ENCODE data around the gene DEFB108B.
"Not testable (repeated sequence)": the region's sequence is repeated elsewhere in the genome, so short reads cannot be mapped to it uniquely, and the experiment has no call there.

The DEFB108B gene

GRCh38 chr11:71832811-71833210 lies at the start of gene DEFB108B:
Gene DEFB108B, plus strand, starts transcription at chr11:71833200. Its CDS starts 0 bp downstream, at chr11:71833200.
- not testable (repeated sequence) for DNase-seq (ENCODE audit: low read depth)

DNA sequence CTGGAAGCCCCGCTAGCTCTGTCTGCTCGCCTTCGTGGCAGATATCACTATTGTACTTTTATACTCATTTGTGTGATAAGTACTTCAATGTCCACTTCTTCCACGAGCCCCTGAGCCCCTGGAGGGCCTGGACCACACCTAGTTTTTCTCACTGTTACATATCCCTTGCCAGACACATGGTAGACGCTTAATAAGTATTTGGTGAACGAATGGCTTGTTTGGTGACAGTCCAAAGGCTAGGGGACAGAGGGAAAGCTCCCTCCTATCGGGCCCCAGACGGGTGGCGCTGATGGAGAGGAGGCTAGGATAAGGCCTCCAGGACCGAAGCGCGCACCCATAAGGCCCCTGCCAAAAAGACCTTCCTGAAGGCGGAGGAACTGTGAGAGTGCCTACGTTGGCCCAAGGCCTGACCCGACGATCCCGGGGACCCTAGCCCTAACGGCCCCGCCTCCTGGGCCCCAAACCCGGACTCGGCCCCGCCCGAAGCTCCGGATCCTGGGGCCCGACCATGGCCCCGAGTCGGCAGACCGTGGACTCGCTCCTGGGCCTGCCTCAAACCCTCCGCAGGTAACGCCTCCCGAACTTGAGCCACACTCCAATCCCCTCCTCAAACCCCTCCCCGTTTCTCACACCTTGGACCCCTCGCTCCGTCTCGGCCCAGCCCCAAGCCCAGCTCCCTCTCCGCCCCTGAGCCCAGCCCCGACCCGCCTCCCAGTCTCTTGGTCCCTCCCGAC lies 46.7 kb upstream of the DEFB108B start:
- not testable (repeated sequence) for DNase-seq (ENCODE audit: low read depth)

DNA sequence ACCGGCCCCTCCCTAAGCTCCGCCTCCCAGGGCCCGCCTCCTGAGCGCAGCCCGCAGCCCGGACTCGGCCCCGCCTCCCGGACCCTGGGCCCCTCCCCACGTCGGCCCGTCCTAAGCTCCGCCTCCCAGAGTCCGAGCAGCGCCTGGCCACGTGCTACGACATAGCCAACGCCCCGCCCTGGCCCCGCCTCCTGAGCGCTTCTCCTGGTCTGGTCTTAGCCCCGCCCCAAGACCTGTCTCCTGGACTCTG lies 46.2 kb upstream of the DEFB108B start:
- DNase-seq (ENCODE audit: low read depth) = peak; percentile 96

- DNase-seq (ENCODE audit: low read depth) = peak; percentile 87
Observed at GRCh38 chr11:71787098-71787823, 45.7 kb upstream of the DEFB108B start.

DNA sequence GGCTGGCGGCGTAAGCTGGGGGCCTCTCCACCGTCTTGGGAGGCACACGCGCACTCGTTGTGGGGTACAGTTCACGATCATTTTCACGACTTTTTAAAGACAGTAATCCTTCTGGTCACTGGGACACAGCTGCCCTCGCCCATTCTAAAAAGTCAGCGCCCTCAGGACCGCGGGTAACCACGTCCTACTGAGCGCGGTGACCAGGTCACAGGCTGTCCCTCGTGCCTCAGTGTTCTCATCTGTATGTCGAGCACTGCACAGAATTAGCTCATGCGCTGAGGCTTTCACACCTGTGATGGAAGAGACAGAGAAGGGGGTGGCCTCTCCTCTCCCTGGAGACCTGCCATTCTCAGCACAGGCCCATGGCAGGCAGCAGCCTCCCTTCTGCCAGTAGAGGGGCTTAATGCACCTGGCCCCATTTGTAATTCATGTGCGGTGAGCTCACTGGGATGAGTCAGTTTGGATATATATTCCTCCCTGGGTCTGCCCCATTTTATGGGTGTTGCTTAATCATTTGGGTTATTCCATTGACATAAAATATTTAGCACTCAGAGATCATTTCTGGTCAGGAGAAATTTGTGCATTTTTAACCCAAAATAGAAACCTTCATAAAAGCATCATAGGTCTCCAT lies 45.1 kb upstream of the DEFB108B start:
- not testable (repeated sequence) for DNase-seq (ENCODE audit: low read depth)

GRCh38 chr11:71789444-71790196 lies 43.4 kb upstream of the DEFB108B start:
- DNase-seq (ENCODE audit: low read depth) = not testable (repeated sequence)

- not testable (repeated sequence) for DNase-seq (ENCODE audit: low read depth)
Observed at GRCh38 chr11:71791111-71791510, 41.9 kb upstream of the DEFB108B start.

- peak; percentile 28 for DNase-seq (ENCODE audit: low read depth)
Observed at GRCh38 chr11:71792621-71793235, 40.3 kb upstream of the DEFB108B start.

- DNase-seq (ENCODE audit: low read depth) = not testable (repeated sequence)
Observed at GRCh38 chr11:71794386-71795040, 38.5 kb upstream of the DEFB108B start.

GRCh38 chr11:71795236-71795635 lies 37.8 kb upstream of the DEFB108B start:
- DNase-seq (ENCODE audit: low read depth) = not testable (repeated sequence)

DNA sequence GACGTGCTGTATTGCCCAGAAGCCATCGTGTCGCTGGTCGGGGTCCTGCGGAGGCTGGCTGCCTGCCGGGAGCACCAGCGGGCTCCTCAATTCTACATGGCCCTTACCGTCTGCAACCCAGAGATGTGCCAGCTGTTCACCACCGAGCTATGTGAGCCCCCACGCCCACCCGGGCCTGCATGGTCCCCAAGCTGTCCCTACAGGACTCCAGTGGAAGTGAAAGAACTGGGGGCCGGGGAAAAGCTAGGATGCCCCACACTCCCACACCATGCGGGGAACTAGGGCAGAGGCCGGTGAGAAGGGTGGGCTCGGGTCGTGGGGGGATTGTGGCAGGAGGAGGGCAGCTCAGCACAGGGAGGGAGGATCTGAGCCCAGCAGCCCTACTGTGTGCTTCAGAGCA lies 37.0 kb upstream of the DEFB108B start:
- DNase-seq (ENCODE audit: low read depth) = not testable (repeated sequence)

DNA sequence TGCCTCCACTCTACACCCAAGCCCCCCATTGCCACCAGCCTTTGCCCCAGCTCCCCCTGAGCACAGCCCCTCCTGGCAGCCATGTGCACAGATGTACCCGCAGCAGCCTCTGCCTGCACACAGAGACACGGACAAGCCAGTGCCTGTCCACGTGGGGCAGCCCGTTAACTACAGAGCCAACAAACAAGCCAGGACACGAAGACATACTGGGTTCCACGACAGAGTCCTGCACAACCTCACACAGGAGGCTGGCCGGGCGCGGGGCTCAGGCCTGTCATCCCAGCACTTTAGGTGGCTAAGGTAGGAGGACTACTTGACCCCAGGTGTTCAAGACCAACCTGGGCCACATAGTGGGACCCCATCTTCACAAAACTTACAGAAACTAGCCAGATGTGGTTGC lies 36.2 kb upstream of the DEFB108B start:
- DNase-seq (ENCODE audit: low read depth) = not testable (repeated sequence)

- not testable (repeated sequence) for DNase-seq (ENCODE audit: low read depth)
Observed at GRCh38 chr11:71799556-71800128, 33.4 kb upstream of the DEFB108B start.

DNA sequence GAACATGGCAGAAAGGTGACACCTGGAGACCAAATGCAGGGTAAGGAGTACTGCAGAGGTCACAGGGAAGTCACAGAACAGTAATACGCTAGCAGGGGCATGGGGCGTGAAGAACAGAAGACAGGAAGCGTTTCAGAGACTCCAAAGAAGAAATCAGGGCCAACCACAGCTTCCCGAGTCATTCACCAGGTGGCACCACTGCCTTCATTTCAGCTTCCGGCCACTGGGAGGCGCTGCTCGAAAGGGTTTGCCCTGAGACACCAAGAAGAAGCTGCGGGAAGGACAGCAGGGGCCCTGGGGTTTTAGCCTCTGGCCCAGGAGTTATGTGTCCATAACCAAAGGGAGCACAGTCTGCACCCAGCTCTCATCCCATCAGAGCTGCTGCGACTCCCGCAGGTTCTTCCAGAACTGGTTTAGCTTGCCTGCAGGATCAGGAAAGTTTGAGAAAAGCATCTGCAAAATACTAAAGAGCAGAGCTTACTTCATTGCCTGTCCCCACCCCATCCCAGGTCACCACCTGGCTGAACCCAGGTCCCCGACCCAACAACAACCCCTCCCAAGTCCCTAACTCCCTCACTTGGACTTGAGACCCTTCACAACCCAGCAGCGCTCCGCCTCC lies 32.6 kb upstream of the DEFB108B start:
- DNase-seq (ENCODE audit: low read depth) = peak; percentile 72

DNA sequence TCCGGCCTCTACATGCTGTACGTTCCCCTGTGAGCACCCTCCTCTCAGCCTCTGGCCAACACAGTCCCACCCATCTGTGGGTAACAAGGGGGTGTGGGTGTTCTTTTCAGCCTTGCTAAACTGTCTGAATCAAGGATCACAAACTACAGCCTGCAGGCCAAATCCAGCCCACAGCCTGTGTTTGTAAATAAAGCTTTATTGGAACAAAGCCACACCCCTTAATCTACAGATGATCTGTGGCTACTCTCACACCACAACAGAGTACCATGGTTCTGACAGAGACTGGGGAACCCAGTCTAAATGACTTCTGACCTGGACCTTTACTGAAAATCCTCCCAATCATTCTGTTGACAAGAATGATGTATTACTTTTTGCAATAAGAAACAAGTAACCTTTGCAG lies 32.0 kb upstream of the DEFB108B start:
- not testable (repeated sequence) for DNase-seq (ENCODE audit: low read depth)

- DNase-seq (ENCODE audit: low read depth) = not testable (repeated sequence)
Observed at GRCh38 chr11:71802874-71803273, 30.1 kb upstream of the DEFB108B start.

- DNase-seq (ENCODE audit: low read depth) = not testable (repeated sequence)
Observed at GRCh38 chr11:71804158-71804947, 28.6 kb upstream of the DEFB108B start.

GRCh38 chr11:71812529-71812928 lies 20.5 kb upstream of the DEFB108B start:
- not testable (repeated sequence) for DNase-seq (ENCODE audit: low read depth)

GRCh38 chr11:71813481-71814355 lies 19.3 kb upstream of the DEFB108B start:
- peak; percentile 69 for DNase-seq (ENCODE audit: low read depth)
